Stimulated activated naive CD4-positive, alpha-beta T cell treated with Interleukin-2 at 50 U/mL for 16 hours (primary cell): ENCODE measurements around the gene CD93.

ENCODE experiments used
- DNase-seq: peaks from one replicate; lab custom pipeline; 2025; lab: John Stamatoyannopoulos, UW

The CD93 gene

GRCh38 chr20:23034721-23035671 lies 51.1 kb downstream of the CD93 start, which contains the start of gene SSTR4:
Gene SSTR4 (plus strand): TSS chr20:23035312. CDS start chr20:23035484, 172 bp downstream.
- no peak for DNase-seq

DNA sequence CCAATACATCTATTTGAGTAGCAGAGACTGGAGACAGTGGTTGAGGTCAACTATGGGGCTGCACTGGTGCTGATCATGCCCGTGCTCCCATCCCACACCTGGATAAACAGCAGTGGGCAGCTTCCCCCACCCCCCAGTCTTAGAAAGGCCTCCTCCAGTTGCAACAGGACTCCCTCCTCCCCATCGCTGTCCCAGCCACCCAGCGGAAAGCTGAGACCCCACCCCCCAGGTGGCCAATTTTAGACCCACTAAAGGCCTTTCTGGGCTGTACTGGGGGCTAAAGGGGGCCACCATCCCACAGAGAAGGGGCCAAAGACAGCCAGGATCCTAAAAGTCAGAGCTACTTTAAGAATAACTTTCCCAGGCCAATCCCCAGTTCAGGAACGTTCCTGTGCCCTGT lies 52.2 kb downstream of the CD93 start:
- no peak for DNase-seq

DNA sequence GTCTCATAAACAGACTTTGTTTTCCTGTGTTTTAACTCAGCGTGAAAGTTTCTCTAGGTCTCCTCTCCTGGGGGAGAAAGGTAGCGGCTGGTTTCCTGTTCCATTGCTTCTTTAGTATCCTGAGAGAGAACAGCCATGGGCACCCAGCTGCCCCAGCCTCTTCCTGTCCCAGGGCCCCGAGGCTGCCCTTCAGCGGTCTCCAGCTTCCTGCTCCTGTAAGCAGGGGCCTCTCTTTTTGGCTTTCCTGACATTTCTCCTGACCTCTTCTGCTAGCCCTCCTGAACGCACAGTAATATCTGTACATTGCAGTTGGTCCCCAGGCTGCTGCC lies 53.4 kb downstream of the CD93 start:
- DNase-seq: no peak

GRCh38 chr20:23032056-23032749 lies 53.9 kb downstream of the CD93 start:
- DNase-seq: no peak

DNA sequence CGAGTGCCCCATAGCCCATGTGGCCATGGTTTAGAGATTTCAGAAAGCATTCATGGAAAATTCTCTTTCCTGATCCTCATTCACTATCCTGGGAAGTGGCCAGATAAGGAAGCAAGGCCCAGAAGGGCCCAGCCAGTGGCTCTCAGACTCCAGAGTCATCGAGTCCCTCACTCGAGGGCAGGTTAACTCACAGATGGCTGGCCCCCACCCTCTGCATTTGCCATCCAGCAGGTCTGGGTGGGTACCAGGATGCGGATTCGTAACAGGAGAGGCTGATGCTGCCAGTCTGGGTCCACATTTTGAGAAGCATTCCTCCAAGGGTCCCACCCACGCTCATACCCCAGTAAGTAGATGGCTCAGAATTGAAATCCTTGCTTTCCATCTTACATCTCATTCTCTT lies 54.8 kb downstream of the CD93 start:
- no peak for DNase-seq
